ENCODE data around the gene CELF5.
"Not testable (repeated sequence)": the region's sequence is repeated elsewhere in the genome, so short reads cannot be mapped to it uniquely, and the experiment has no call there.

CELF5 gene

DNA sequence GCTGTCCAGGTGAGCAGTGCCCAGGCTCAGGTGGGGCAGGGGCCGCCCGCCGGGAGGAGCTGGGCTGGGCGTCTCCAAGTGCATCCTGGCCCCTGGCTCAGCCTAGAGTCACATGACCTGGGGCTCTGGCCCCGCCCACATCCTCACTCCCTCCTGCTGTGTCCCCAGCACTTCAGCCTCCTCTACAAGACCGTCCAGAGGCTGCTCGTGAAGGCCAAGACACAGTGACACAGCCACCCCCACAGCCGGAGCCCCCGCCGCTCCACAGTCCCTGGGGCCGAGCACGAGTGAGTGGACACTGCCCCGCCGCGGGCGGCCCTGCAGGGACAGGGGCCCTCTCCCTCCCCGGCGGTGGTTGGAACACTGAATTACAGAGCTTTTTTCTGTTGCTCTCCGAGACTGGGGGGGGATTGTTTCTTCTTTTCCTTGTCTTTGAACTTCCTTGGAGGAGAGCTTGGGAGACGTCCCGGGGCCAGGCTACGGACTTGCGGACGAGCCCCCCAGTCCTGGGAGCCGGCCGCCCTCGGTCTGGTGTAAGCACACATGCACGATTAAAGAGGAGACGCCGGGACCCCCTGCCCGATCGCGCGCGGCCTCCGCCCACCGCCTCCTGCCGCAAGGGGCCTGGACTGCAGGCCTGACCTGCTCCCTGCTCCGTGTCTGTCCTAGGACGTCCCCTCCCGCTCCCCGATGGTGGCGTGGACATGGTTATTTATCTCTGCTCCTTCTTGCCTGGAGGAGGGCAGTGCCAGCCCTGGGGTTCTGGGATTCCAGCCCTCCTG, 16.8 kb upstream of the CELF5 start:
- no peak for DNase-seq (ENCODE audit: low read depth in 2 of 2)

DNA sequence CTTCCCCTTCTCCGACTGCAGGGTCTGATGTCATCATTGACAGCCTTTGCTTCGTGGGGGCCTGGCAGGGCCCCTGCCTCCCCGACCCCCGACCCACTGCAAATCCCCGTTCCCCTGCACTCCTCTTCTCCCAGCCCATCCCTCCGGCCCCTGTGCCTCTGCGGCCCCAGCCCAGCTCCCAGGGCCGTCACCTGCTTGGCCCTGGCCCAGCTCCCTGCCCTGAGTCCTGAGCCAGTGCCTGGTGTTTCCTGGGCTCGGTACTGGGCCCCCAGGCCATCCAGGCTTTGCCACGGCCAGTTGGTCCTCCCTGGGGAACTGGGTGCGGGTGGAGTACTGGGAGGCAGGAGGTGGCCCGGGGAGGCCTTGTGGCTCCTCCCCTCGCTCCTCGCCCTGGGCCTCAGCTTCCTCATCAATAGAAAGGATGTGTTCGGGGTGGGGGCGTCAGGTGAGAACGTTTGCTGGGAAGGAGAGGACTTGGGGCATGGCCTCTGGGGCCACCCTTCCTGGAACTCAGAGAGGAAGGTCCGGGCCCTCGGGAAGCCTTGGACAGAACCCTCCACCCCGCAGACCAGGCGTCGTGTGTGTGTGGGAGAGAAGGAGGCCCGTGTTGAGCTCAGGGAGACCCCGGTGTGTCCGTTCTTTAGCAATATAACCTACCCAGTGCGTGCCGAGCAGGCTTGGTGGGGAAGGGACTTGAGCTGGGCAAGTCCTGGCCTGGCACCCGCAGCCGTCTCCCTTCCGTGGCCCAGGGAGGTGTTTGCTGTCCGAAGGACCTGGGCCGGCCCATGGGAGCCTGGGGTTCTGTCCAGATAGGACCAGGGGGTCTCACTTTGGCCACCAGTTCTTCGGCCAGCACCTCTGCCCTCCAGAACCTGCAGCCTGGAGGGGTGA, 15.9 kb upstream of the CELF5 start:
- no peak for DNase-seq (ENCODE audit: low read depth in 2 of 2)

DNA sequence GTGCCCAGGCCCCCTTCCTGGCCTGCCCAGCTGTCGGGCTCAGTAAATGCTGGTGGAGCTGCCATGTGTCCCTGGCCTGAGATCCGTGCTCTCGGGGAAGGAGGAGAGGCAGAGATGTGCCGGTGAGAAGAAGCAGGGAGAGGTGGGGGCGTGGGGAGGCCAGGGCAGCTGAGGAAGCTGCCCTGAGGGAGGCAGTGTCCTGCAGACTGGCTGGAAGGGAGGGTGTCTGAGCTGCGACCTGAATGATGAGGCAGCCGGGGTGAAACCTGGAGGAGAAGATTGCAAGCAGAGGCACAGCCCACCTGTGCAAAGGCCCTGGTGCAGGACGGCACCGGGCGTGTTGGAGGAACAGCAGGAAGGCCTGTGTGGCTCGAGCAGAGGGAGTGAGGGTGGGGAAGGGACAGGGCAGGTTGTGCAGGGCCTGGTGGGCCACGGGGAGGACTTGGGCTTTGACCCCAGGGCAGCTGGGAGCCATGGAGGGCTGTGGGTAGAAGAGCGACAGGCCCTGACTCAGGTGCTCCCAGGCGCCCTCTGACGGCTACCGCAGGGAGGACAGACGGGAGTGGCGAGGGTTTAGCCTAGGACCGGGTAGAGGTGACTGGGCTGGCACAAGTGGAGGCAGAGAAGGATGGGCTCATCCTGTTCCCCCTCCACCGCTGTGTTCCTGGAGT, 14.0 kb upstream of the CELF5 start:
- DNase-seq (ENCODE audit: low read depth in 2 of 2), result peak; percentile 57 to 72

DNA sequence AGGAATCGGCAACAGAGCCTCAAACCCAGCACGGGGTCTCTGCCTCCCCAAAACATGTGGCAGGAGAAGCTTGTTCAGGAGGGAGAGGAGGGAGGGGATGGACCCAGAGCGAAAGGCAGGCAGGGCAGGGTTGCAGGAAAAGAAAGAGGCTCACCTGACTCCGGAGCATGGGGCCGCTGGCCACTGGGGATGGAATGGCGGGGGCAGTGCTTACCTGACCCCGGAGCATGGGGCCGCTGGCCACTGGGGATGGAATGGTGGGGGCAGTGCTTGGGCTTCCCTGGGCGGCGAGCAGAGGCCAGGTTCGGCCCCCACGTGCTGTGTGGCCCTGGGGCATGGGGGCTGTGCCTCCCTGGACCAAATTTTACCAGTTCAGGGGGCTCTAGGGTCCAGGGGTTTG, 13.3 kb upstream of the CELF5 start:
- DNase-seq (ENCODE audit: low read depth in 2 of 2), result no peak

DNA sequence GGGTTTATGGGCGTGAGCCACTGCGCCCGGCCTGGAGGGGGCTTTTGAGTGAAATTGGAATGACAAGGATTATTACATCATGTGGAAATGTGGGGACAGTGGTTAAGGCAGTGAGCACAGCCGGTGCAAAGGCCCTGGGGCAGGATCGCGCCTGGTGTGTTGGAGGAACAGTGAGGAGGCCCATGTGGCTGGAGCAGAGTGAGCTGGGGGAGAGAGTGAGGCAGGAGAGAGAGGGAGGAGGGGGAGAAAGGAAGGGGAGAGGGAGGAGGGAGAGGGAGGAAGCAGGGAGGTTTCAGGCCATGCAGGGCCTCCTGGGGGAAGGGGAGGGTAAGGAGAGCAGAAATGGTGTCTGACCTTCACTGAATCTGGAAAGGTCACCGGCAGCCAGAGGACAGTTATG, 11.3 kb upstream of the CELF5 start:
- no peak for DNase-seq (ENCODE audit: low read depth in 2 of 2)

DNA sequence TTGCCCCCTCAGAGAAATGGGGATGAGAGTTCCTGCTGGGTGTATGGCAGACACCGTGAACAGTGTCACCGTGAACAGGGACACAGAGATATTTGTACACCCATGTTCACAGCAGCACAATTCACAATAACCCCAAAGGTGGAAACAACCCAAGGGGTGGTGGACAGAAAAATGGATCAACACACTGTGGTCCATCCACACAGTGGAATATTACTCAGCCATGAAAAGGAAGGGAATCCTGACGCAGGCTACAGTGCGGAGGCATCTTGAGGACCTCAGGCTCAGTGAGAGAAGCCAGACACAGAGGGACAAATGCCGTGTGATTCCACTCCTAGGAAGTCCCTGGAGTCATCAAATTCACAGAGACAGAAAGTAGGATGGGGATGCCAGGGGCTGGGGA, 7.6 kb upstream of the CELF5 start:
- DNase-seq (ENCODE audit: low read depth in 2 of 2), result no peak

DNA sequence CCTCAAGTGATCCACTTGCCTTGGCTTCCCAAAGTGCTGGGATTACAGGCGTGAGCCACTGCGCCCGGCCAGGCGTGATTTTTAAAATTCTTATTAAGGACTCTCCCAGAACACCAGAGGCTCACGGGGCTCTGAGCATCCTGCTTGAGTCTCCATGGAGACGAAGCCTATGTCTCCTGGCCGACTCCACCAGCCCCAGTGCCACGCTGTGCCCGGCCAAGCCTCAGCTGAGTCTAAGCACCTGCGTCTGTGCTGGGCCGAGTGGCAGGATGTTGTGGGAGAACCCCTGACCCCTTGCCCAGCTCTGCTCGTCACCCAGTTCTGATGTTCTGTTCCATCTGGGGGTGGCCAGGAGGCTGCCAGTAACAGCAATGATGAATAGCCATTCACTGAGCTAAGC, 3.9 kb upstream of the CELF5 start:
- no peak for DNase-seq (ENCODE audit: low read depth in 2 of 2)

DNA sequence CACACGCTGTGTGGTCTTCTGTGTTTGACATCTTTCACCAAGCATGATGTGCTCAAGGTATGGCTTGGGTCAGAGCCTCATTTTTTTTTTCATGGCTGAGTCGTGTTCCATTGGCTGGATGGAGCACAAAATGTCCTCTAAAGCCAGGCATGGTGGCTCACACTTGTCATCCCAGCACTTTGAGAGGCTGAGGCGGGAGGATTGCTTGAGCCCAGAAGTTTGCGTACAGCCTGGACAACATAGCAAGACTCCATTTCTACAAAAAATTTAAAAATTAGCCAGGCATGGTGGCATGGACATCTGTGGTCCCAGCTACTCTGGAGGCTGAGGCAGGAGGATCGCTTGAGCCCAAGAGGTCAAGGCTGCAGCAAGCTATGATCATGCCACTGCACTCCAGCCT, 2.9 kb upstream of the CELF5 start:
- not testable (repeated sequence) for DNase-seq (ENCODE audit: low read depth in 2 of 2)

DNA sequence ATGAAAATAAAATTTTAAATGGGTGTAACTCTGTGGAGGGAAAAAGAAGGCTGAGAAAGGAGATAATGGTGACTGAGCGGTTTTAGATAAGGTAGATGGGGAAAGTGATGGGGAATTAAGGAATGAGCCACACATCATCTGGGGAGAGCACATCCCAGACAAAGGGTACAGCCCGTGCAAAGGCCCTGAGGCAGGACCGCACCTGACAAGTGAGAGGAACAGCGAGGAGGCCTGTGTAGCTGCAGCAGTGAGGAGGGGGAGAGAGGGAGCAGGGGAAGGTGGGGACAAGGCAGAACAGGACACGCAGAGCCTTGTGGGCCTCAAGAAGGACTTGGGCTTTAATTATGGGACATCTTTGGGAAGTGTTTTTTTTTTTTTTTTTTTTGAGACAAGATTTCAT, 1.8 kb upstream of the CELF5 start:
- no peak for DNase-seq (ENCODE audit: low read depth in 2 of 2)

DNA sequence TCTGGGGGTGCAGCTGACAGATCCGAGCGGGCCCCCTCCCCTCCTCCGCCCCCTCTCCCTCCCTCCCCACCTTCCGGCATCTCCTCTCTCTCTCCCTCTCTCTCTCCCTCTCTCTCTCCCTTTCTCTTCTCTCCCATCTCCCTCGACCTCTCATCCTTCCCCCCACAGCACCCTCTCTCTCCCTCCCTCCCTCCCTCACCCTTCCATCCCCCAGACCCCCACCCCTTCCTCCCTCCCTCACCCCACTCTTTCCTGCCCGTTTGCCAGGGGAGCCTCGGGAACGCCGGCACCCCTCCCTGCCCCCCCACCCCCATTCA, 666 bp downstream of the CELF5 start:
- no peak for DNase-seq (ENCODE audit: low read depth in 2 of 2)

DNA sequence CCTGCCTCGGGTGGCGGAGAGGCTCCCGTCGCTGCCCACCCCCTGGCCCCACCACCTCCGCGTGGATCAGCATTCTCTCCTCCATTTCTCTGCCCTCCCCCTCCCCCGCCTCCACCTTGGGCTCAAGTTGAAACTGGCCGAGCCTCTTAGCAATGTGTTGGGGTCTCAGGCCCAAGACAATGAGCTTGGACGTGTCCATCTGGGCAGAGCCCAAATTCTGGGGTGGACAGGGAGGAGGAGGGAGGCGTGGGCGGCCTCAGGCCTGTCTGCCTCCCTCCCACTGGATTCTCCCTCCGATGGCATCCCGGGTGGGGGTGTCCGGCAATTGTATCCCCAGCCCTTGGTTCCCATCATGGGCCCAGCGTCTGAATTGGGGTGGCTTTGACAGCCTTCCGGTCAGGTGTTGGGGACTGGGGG, 1.2 kb downstream of the CELF5 start:
- no peak for DNase-seq (ENCODE audit: low read depth in 2 of 2)

DNA sequence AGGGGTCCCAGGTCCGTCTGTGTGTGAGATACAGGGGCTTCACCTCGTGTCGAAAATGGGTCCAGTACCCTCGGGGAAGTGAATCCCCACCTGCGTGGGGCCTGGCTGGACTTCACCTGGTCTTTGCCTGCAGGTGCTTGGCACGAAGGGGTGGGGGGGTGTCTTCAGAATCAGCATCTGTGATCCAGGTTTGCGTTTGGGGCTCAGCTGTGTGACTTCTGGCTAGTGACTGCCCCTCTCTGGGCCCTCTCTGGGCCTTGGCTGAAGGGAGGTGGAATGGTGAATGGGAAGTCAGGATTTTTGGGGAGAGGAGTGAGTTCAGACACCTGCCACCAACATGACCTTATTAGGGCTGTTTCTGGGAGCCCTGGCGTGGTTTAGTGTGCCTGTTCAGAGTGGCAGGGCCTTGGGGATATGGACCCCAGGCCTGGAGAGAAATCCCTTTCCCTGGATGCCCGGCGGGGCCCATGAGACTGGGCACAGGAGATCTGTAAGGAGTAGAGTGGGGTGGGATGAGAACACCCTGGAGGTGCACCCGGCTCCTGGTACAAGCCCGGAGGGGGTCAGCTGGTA, 2.7 kb downstream of the CELF5 start:
- DNase-seq (ENCODE audit: low read depth in 2 of 2), result no peak

DNA sequence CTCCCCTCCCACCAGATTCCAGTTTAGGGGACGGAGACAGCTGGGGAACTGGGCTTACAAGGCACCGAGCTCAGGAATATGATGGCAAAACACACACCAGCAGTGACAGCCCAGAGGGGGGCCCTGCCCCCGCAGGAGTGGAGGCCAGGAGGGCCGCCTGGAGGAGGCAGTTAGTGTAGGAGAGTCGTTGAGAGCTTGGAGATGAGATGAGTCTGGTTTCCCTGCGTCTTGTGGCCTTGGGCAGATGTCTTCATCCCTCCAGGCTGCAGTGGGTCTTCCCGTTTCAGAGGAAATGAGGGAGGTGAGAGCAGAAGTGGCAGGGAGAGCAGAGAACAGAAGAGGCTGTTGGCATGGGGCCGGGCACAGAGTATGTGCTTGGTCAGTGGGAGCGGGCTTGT, 4.9 kb downstream of the CELF5 start:
- no peak for DNase-seq (ENCODE audit: low read depth in 2 of 2)

DNA sequence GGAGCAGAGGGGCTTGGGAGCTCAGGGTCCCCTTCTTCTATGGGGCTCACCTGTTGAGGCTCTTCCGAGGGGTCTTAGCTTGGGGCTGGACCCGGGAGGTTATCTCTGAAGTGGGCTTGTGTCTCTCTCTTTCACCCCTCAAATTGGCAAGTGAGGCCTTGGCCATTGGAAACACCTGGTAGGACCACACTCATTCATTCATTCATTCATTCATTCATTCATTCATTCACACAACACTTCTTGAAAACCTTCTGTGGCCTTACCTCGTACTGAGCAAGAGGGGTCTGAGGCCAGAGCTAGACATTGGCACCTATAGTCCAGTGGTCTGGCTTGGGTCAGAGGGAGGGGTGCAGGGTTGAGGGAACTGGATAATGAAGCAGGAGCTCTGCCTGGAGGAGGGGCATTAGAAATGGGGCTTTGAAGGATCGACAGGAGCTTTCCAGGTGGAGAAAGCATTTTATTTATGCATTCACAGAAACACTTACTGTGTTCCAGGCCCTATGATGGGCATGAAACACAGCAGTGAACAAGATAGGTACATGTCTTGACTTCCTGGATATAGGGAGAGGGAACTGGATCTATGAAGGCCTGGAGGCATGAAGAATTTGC, 5.5 kb downstream of the CELF5 start:
- no peak for DNase-seq (ENCODE audit: low read depth in 2 of 2)

DNA sequence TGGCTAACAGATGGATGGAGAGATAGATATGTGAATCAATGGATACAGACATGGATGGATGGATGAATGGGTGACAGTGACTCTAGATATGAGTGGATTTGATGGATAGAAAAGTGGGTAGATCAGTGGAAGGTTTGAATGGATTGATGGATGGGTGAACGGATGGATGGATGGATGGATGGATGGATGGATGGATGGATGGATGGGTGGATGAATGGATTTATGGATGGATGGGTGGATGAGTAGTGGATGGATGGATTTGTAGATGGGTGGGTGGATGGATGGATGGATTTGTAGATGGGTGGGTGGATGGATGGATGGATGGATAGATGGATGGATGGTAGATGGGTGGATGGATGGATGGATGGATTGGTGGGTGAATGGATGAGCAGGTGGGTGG, 6.8 kb downstream of the CELF5 start:
- no peak for DNase-seq (ENCODE audit: low read depth in 2 of 2)

DNA sequence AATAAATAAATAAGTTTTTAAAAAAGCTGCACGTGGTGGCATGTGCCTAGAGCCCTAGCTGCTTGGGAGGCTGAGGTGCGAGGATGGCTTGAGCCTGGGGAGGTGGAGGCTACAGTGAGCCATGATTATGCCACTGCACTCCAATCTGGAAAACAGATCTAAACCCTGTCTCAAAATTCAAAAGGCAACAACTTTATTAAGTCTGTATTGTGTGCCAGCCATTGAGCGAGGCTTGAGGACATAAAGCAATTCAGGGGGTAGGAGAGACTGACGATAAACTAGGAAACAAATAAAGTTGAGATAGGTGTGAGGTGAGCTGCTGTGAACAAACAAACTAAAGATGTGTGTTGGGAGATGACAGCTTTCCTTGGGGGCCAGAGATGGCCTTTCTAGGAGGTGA, 8.7 kb downstream of the CELF5 start:
- DNase-seq (ENCODE audit: low read depth in 2 of 2), result no peak

DNA sequence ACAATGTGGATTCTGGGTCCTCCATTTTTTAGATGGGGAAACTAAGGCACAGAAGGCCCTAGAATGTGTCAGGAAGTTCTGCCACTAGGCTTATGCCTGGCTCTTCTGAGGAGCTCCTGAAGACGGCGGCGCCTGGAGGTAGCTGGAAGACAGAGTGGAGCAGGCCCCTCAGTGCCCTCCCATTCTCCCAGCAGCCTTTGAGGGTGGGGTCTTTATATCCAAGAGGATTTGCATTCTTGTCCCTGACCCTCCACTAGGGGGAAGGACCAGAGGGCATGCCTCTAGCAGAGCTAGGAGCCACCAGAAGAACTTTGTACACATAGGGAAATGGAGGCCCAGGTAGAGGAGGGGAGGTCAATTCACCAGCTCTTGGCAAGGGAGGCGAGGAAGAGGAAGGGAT, 9.4 kb downstream of the CELF5 start:
- no peak for DNase-seq (ENCODE audit: low read depth in 2 of 2)

DNA sequence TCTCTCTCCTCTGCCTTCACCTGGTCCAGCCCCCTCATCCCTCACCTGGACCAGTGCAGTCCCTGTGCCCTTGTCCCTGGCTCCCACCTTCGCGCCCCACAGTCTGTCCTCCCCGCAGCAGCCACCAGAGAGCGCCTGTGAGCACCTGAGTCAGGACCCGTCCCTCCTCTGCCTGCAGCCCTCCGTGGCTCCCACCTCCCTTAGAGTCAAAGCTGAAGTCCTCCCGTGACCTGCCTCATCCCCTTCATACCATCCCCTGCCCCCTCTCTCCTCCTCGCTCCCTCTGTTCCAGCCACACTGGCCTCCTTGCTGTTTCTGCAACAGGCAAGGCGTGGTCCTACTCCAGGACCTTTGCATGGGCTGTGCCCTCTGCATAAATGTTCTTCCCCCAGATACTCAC, 10.3 kb downstream of the CELF5 start:
- DNase-seq (ENCODE audit: low read depth in 2 of 2), result peak in 1 of 2 donors; percentile 40

DNA sequence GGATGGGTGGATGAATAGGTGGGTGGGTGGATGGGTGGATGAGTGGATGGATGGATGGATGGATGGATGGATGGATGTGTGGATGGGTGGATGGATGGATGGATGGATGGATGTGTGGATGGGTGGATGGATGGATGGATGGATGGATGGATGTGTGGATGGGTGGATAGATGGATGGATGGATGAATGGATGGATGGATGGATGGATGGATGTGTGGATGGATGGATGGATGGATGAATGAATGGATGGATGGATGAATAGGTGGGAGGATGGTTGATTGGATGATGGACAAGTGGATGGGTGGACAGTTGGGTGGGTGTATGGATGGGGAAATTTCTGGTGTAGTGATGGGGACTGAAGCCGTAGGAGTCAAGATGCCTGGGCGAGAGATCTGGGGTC, 11.1 kb downstream of the CELF5 start:
- not testable (repeated sequence) for DNase-seq (ENCODE audit: low read depth in 2 of 2)

DNA sequence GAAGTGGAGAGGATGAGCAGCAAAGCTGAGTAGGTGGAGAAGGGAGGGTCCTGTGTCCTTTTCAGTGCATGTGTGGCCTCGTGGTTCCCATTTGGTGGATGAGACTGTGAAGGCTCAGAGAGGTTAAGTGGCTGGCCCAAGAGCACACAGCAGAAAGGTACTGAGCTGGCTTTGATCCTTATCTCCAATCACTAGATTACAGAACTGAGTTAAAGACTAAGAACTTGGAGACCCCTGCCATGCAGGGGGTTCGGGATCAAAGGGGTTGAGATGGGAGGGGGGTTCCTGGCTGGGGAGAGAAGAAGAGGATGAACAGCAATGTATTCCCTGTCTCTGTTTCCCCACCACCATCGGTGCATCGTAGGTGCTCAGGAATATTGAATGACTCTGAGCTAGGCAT, 11.8 kb downstream of the CELF5 start:
- DNase-seq (ENCODE audit: low read depth in 2 of 2), result no peak

DNA sequence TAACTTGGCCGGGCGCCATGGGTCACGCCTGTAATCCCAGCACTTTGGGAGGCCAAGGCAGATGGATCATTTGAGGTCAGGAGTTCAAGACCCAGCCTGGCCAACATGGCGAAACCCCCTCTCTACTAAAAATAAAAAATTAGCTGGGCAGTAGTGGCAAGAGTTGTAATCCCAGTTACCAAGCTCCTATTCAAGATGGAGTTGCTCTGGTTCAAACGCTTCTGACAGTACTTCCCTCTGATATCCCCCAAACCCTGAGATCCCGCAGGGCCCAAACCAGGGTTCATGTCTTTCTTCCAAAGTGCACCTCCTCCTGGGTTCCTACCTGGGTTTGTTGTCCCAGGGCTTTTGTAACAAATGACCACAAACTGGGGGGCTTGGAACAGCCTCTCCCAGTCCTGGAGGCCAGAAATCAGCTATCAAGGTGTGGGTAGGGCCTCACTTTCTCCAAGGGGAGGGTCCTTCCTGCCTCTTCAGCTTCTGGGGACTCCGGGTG, 13.7 kb downstream of the CELF5 start:
- no peak for DNase-seq (ENCODE audit: low read depth in 2 of 2)

DNA sequence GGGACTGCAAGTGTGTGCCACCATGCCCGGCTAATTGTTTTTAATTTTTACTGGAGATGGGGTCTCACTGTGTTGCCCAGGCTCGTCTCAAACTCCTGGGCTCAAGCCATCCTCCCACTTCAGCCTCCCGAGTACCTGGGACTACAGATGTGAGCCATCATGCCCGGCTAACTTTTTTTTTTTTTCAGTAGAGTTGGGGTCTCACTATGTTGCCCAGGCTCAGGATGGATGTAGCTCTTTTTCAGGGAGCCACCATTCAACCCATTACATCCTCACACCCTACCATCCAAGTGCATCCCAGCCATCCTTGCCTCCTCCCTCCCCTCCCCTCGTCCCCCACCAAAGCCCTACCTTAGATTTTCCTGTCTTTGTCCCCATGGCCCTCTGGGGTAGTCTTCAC, 14.9 kb downstream of the CELF5 start:
- no peak for DNase-seq (ENCODE audit: low read depth in 2 of 2)
